Testis (tissue), 3 donors: ENCODE data around the gene C5orf63. TPM values are rescaled to one million over a fixed set of nuclear protein-coding genes. Genes with fewer than 3 reads are reported as not detected.

Experiments
- DNase-seq: peaks from one replicate; pipeline ENCODE4 v3.0.0-alpha.2; 2019
- H3K27ac ChIP-seq, 2 donors: fragments of 200-600 bp; sonication (generic); one replicate each; pipeline ENCODE4 v1.5.1; 2019
- H3K27me3 ChIP-seq: fragments of 200-600 bp; sonication (generic); one replicate; pipeline ENCODE4 v1.5.1; 2019
- H3K36me3 ChIP-seq: fragments of 200-600 bp; sonication (generic); one replicate; pipeline ENCODE4 v1.5.1; 2017; ENCODE audit warnings: low read depth; ENCODE audit errors: missing control alignments
- H3K4me1 ChIP-seq: fragments of 200-600 bp; sonication (generic); one replicate; pipeline ENCODE4 v1.5.1; 2019
- H3K4me3 ChIP-seq, 2 donors: fragments of 200-600 bp; sonication (generic); one replicate each; pipeline ENCODE4 v1.5.1; 2017 to 2019
- H3K9me3 ChIP-seq: fragments of 200-600 bp; sonication (generic); one replicate; pipeline ENCODE4 v1.5.1; 2017
- POLR2A ChIP-seq: fragments of 450-650 bp; IDR thresholded peaks from one replicate; pipeline ENCODE4 v1.6.1; 2017; ENCODE audit warnings: antibody characterized with exemption, mild to moderate bottlenecking, moderate library complexity
- WGBS, 2 donors: methylation state at CpG; one replicate each; pipeline ENCODE4 v1.1.5; 2018; 5-methylcytosine and 5-hydroxymethylcytosine counted together
- intact Hi-C: fragments of 100-400 bp; cut with DNase I; formaldehyde crosslinking; loops from one replicate; pipeline ENCODE4 v1.15.1; 2023; ENCODE audit warnings: low total_unique reads
- polyA plus RNA-seq: library from polyadenylated mRNA; stranded (reverse); fragments of 350-450 nt; fragmentation: Illumina TruSeq; extraction: RNeasy Lipid Tissue Mini Kit (QIAGEN cat#74804); gene quantifications from one replicate; pipeline ENCODE4 v1.2.3, GENCODE V29; 2014; ENCODE audit warnings: low read depth, low replicate concordance; ENCODE audit not compliant: insufficient read depth
- total RNA-seq, 2 donors: library from RNA; depleted of rRNA; stranded (reverse); fragments of >200 nt; gene quantifications; one replicate each; pipeline ENCODE4 v1.2.3, GENCODE V29; 2016
- TF ChIP-seq, protein P1 (sequence below), 3 experiments: fragments of 450-650 bp in 2 of 3; fragments of 200-600 bp in 1 of 3; sonication (generic) in 1 of 3; IDR thresholded peaks; one replicate each; pipeline ENCODE4 v1.5.1; 2016 to 2019; ENCODE audit warnings: antibody characterized with exemption in 3 of 3, mild to moderate bottlenecking in 2 of 3, moderate library complexity in 1 of 3

Gene C5orf63
- total and polyA plus RNA-seq, 3 donors from 2014 or later, result 17.8 to 27.4 (median 18.9) TPM

DNA sequence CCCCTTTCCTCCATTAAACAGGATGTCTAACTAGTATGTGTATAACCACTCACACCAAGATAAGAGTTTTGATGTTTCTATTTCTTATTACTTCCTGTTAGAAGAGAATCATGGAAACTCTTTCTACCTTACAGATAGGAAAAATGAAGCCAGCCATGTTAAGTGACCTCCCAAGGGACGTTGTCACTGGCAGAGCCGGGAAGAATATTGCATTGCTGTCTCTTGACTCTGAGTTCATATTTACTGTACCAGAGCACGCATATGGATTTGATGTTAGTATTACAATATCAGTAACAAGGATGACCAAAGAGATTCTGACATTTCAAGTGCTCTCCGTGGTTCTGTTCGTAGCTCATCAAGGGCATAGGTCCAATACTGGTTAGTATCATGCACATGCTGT, 12.5 kb upstream of the C5orf63 start:
- Histone ChIP-seq H3K27me3 (no peaks in the 10 kb centered on the region), H3K36me3 (no peaks in the 10 kb centered on the region), H3K9me3 (no peaks in the 10 kb centered on the region), H3K4me3 (no peak overlapping the region), H3K4me1 (no peaks in the 10 kb centered on the region), H3K27ac (no peak overlapping the region)
- intact Hi-C loops, result no loop called here
- TF ChIP-seq POLR2A, result no peak
- 89 to 94% methylated on average over 5 of the region's 5 CpGs for WGBS, 2 donors
- no peak for DNase-seq

DNA sequence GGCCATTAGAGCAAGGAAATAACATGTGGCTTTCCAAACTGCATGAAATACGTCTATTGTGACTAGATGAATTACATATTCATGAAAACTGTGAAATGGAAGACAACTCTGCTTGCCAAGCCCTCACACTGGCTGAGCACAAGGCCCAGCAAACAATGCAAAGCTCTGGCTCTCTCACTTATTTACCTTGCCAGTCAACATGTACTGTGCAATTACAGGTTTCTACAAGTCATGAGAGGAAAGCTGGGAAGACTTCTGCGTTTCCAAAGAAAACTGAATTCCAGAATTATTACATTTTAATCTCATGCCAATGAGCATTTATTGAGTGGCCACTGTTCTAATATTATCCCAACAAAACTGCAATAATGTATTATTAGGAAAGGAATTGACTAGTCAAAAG, 12.1 kb upstream of the C5orf63 start:
- WGBS, 2 donors, result 91 to 95% methylated on average over 2 of the region's 2 CpGs
- Histone ChIP-seq H3K9me3 (no peaks in the 10 kb centered on the region), H3K27me3 (no peaks in the 10 kb centered on the region), H3K36me3 (no peaks in the 10 kb centered on the region), H3K4me3 (no peak overlapping the region), H3K4me1 (no peaks in the 10 kb centered on the region), H3K27ac (no peak overlapping the region)
- TF ChIP-seq, protein P1, sequence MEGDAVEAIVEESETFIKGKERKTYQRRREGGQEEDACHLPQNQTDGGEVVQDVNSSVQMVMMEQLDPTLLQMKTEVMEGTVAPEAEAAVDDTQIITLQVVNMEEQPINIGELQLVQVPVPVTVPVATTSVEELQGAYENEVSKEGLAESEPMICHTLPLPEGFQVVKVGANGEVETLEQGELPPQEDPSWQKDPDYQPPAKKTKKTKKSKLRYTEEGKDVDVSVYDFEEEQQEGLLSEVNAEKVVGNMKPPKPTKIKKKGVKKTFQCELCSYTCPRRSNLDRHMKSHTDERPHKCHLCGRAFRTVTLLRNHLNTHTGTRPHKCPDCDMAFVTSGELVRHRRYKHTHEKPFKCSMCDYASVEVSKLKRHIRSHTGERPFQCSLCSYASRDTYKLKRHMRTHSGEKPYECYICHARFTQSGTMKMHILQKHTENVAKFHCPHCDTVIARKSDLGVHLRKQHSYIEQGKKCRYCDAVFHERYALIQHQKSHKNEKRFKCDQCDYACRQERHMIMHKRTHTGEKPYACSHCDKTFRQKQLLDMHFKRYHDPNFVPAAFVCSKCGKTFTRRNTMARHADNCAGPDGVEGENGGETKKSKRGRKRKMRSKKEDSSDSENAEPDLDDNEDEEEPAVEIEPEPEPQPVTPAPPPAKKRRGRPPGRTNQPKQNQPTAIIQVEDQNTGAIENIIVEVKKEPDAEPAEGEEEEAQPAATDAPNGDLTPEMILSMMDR (IDR thresholded peaks at IDR 0.05), result no peak
- DNase-seq, result no peak
- intact Hi-C loops, result no loop called here

DNA sequence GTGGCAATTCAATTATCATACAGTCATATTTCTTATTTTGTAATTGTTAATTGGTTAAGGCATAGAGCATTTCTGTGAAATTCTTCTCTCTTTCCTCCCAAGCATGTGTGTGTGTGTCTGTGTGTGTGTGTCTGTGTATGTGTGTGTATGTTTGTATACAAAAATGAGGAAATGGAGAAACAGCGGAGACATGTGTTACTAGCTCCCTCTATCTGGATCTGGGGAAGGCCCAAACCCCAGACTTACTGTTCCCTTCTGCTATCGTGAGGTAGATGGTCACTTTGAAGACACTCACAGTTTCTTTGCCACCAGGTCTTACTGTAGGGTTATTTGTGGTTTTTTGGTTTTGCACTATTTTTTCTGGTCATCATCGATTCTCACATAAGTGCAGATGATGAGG, 11.4 kb upstream of the C5orf63 start:
- no peaks in the 10 kb centered on the region for H3K9me3 ChIP-seq
- no peak for DNase-seq
- TF ChIP-seq POLR2A, result no peak
- TF ChIP-seq, protein P1 (IDR thresholded peaks at IDR 0.05), result no peak
- no peaks in the 10 kb centered on the region for H3K36me3 ChIP-seq
- intact Hi-C loops, result no loop called here
- H3K27ac ChIP-seq, result no peak overlapping the region
- H3K4me3 ChIP-seq, result no peak overlapping the region
- H3K4me1 ChIP-seq, result no peaks in the 10 kb centered on the region
- no peaks in the 10 kb centered on the region for H3K27me3 ChIP-seq
- 75 to 88% methylated on average over 3 of the region's 3 CpGs for WGBS, 2 donors

DNA sequence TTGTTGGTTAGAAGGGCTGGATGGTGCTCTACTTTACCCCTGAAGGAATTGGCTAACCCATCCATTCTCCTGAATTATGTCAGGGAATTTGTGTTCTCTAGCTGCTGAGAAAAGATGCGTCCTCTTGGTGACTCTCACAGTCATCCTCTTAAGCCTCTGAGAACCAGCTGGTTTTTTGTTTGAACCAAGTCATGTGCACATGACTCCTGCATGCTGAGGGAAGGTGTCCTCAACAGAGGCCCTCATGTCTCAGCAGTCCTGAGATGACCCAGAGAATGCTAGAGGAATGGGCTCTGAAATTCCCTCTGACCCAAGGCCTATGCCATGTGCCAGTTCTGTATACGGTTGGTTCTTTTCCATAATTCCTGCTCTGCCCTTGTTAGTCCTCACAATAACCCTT, 10.4 kb upstream of the C5orf63 start:
- no peaks in the 10 kb centered on the region for H3K4me1 ChIP-seq
- H3K4me3 ChIP-seq, result no peak overlapping the region
- H3K27ac ChIP-seq, result no peak overlapping the region
- no peak for TF ChIP-seq POLR2A
- TF ChIP-seq, protein P1 (IDR thresholded peaks at IDR 0.05), result no peak
- no peak for DNase-seq
- no peaks in the 10 kb centered on the region for H3K27me3 ChIP-seq
- WGBS, 2 donors, result 95 to 97% methylated on average over 2 of the region's 2 CpGs
- intact Hi-C loops, result no loop called here
- no peaks in the 10 kb centered on the region for H3K36me3 ChIP-seq
- H3K9me3 ChIP-seq, result no peaks in the 10 kb centered on the region

DNA sequence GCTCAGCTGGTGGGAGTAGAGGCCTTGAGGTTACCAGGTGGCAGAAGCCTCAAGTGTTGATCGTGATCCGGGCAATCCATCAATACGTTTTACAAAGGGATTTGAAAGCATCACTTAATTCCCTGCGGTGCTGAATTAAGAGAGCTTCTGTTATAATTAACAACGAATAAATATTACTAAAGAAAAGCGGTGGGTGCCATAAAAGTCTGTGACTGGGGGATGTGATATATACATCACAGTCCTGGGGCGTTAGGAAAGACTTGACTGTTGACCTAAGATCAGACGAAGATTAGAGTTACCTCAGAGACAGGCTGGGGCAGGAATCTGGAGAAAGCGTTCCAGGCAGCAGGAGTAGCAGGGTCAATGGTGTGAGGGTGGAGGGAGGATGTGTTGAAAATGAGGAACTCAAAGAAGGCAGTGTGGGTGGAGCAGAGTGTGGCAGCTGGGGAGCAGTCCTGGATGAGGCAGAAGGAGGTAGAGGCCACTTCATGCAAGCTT, 6.7 kb upstream of the C5orf63 start:
- Histone ChIP-seq H3K36me3 (no peaks in the 10 kb centered on the region), H3K27me3 (no peaks in the 10 kb centered on the region), H3K4me3 (no peak overlapping the region), H3K27ac (no peak overlapping the region), H3K9me3 (no peaks in the 10 kb centered on the region), H3K4me1 (peaks cover 1% of the 10 kb centered on the region)
- TF ChIP-seq POLR2A, result no peak
- TF ChIP-seq, protein P1 (IDR thresholded peaks at IDR 0.05), result no peak
- WGBS, 2 donors, result 57 to 62% methylated on average over 9 of the region's 9 CpGs
- DNase-seq, result no peak
- intact Hi-C loops, result no loop called here
